NOMO-1 treated with DMSO at 0.1 percent for 48 hours (cell line): ENCODE results near the gene HMGA1.
A peak's percentile ranks its signal among the peaks of the same experiment; 100 is the strongest.

Experiments used
- DNase-seq: peaks from one replicate; lab custom pipeline; 2025; ENCODE audit not compliant: unreplicated experiment; lab: John Stamatoyannopoulos, UW

HMGA1 gene

GRCh38 chr6:34223956-34224940 lies 12.4 kb upstream of the HMGA1 start:
- DNase-seq, result peak; percentile 91

GRCh38 chr6:34225551-34225950 lies 11.1 kb upstream of the HMGA1 start:
- DNase-seq, result no peak

DNA sequence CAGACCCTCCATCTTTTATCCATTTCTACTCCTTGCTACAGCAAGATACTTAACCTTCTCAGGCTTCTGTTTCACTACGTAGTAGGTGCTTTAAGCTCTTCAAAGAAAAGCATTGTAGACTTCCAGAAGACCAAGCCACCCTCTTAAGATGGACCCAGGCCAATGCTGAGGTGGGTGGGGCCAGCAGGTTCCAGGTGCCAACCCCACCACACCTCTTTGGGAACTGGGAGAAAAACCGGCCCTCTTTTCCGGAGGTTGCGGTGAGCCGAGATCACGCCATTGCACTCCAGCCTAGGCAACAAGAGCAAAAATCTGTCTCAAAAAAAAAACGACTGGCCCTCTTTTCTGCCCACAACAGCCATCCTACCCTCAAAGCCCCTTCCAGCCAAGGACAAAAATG lies 10.6 kb upstream of the HMGA1 start:
- DNase-seq, result no peak

- DNase-seq, result no peak
Measured at GRCh38 chr6:34226731-34227586, 9.7 kb upstream of the HMGA1 start.

DNA sequence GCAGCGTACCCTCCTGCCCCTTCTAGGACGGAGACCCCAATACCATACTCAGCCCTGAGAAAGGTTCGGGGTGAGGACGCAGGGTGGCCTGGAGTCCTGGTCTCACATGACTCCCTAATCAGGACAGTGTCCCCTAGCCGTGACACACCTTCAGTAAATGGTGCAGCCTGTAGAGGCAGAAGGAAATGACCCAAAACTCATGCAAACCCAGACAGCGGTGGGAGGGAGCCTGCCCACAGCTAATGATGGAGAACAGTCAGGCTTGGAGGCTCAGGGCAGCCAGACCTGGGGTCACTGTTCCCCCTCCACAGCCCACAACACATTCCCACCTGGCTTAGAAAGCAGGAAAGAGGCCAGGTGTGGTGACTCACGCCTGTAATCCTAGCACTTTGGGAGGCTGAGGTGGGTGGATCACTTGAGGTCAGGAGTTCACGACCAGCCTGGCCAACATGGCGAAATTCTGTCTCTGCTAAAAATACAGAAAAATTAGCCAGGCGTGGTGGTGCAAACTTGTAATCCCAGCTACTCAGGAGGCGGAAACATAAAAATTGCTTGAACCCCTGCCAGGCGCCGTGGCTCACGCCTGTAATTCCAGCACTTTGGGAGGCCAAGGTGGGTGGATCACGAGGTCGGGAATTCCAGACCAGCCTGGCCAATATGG lies 8.8 kb upstream of the HMGA1 start:
- no peak for DNase-seq

GRCh38 chr6:34229877-34230276 lies 6.8 kb upstream of the HMGA1 start:
- no peak for DNase-seq

GRCh38 chr6:34230653-34231371 lies 5.9 kb upstream of the HMGA1 start:
- no peak for DNase-seq

- DNase-seq, result no peak
Measured at GRCh38 chr6:34231566-34232336, 4.9 kb upstream of the HMGA1 start.

DNA sequence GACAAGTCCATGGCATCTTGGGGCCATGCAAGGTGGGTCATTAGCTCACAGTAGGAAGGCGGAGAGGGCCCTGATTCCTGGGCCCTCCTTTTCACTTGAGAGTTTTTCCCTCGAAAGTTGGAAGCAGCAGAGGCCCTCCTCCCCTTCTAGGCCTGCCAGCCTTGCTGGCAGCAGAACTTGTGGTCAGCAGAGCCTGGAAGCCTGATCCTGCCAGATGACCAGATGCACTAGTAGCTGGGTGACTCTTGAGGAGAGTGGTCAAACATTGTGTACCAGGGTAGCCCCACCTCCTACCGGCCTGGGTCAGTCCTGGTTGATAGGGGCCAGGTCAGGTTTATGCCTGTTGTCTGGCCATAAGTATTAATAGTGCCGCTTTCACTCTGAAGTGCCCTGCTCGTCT lies 3.8 kb upstream of the HMGA1 start:
- DNase-seq, result no peak

DNA sequence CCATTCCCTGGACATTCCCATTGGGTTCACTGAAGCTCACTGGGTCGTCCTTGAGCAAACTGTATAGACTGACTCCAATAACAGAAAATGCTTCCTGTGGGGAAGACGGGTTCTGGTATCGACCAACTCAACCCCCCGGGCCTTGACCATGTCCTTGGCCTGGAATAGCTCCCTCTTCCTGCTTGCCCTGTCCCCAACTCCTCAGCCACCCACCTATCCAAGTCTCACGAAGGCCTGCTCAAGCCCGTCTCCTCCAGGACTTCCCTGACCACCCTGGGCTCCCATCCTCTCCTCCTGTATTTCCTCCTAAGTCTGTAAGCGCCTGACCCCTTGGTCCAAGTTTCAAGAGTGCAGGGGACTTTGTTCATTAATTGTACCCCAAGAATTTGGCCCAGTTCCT lies 2.8 kb upstream of the HMGA1 start:
- no peak for DNase-seq

GRCh38 chr6:34234667-34235306 lies 1.9 kb upstream of the HMGA1 start:
- DNase-seq, result no peak

DNA sequence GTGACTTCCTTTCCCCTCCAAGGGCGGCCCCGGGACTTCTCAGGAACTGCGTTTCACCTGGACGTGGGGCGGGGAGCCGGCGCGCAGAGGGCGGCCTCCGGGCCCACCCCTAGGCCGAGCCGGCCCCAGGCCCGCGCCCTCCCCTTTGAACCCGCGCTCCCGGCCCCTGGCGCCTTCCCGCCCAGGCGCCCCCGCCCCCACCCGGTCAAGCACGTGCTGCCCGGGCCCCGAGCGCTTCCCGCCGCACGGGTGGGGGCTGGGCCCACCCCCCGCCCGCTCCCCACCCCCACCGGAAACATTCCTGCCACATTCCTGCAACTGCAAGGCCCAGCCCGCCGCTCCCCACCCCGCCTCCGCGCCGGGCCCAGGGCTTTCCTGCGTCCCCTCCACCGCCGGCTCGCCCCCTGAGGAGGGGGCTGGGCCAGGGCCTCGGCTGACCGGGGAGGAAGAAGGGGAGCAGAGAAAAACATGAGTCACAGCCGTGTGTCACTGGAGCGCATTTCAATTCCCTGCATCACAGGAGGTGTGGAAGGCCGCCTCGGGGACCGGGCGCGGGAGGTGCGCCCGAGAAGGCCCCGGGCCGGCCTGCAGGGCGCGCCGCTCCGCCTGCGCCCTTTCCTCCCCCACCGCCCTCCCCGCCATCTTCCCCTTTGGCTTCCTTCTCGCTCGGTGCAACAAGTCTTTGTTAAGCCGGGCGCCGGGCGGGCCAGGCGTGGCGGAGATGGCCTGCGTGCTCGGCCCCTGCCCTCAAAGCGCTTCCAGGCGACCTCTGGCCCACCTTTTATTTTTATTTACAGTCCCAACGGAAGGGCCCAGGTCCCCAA lies 1.2 kb upstream of the HMGA1 start:
- DNase-seq, result no peak

GRCh38 chr6:34236131-34236442 lies 586 bp upstream of the HMGA1 start:
- DNase-seq, result no peak

- no peak for DNase-seq
Measured at GRCh38 chr6:34237316-34237721, 646 bp downstream of the HMGA1 start.

GRCh38 chr6:34237722-34238584 lies 1.3 kb downstream of the HMGA1 start:
- DNase-seq, result peak; percentile 34

DNA sequence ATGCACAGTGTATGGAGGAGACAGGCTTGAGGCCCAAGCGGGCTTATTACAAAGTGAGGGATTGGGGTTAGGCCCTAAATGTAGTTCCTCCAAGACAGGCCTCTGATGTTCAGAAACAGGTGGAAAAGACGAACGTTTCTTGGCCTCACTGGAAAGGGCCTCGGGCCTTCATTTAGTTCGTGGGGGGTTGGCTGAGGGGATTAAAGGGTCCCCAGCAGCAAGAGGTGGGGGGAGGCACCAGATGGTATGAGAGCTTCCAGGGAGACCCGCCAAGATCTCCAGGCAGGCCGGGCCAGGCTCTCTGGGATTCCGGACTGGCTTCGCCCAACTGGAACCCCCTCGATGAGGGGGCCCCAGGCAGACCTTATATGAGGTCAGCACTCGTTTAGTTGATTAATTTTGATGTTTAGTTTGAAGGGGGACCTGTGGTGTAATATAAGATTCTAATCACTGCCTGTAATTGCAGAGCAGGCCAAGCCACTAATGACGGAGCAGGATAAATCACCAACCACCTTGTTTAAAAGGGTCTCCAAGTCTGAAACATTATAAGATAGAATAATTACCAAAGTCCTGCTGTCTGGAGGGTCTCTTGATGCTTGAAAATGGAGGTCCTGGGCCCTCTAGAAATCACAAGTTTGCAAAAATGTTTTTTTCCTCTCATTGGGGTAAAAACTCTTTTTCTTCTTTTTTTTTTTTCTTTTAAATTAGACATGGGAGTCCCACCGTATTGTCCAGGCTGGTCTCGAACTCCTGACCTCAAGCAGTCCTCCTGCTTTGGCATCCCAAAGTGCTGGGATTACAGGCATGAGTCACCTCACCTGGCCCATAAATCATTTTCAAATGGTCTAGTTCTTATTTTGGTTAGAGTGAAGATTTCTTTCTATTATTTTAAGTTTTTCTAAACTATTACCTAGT lies 2.2 kb downstream of the HMGA1 start:
- peak; percentile 34 for DNase-seq

- DNase-seq, result no peak
Measured at GRCh38 chr6:34239500-34239825, 2.8 kb downstream of the HMGA1 start.
